GM13977 (cell line): Measurements from ENCODE around the gene HOXD1.

Experiments used
- DNase-seq: peaks from one replicate; pipeline ENCODE4 v3.0.0; 2012; ENCODE audit warnings: low spot score
- in situ Hi-C: fragments of 300-500 bp; cut with MboI; formaldehyde crosslinking; loops from one replicate; pipeline ENCODE4 v1.12.0; 2022; ENCODE audit warnings: low sequenced_read_pairs, low pct_unique_long_range_greater_than_20kb, mixed read lengths, inconsistent platforms; ENCODE audit not compliant: unreplicated experiment
- TF ChIP-seq, protein P1 (sequence below): IDR thresholded peaks from 2 replicates; pipeline ENCODE4 v1.5.1; 2012; ENCODE audit warnings: mild to moderate bottlenecking, control low read depth; ENCODE audit not compliant: insufficient read depth; ENCODE audit errors: extremely low read depth, missing control alignments

The HOXD1 gene

DNA sequence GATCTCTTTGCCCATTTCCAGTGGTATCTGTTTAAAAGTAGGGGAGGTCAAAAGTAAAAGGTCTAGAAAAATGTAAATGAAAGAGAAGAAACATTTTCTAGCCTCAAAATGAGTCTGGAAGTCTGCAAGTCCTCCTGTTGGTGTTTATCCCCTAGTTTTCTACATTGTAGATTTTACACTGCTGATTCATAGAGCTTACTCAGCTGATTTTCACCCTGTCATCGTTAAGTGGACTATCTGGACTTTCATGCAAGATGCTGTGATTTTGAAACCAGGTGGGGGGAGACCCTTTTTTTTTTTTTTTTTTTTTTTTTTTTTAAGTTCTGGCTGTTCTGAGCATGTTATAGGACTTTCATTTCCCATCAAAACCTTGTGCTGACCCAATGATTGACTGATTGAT is 21.1 kb upstream of the HOXD1 start:
- in situ Hi-C loops: no loop called here
- TF ChIP-seq, protein P1, sequence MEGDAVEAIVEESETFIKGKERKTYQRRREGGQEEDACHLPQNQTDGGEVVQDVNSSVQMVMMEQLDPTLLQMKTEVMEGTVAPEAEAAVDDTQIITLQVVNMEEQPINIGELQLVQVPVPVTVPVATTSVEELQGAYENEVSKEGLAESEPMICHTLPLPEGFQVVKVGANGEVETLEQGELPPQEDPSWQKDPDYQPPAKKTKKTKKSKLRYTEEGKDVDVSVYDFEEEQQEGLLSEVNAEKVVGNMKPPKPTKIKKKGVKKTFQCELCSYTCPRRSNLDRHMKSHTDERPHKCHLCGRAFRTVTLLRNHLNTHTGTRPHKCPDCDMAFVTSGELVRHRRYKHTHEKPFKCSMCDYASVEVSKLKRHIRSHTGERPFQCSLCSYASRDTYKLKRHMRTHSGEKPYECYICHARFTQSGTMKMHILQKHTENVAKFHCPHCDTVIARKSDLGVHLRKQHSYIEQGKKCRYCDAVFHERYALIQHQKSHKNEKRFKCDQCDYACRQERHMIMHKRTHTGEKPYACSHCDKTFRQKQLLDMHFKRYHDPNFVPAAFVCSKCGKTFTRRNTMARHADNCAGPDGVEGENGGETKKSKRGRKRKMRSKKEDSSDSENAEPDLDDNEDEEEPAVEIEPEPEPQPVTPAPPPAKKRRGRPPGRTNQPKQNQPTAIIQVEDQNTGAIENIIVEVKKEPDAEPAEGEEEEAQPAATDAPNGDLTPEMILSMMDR: no peak
- DNase-seq: no peak

GRCh38 chr2:176169181-176169580 is 19.3 kb upstream of the HOXD1 start:
- DNase-seq: no peak
- in situ Hi-C loops: no loop called here
- TF ChIP-seq, protein P1: no peak

GRCh38 chr2:176169711-176170110 is 18.8 kb upstream of the HOXD1 start:
- in situ Hi-C loops: no loop called here
- TF ChIP-seq, protein P1: no peak

DNA sequence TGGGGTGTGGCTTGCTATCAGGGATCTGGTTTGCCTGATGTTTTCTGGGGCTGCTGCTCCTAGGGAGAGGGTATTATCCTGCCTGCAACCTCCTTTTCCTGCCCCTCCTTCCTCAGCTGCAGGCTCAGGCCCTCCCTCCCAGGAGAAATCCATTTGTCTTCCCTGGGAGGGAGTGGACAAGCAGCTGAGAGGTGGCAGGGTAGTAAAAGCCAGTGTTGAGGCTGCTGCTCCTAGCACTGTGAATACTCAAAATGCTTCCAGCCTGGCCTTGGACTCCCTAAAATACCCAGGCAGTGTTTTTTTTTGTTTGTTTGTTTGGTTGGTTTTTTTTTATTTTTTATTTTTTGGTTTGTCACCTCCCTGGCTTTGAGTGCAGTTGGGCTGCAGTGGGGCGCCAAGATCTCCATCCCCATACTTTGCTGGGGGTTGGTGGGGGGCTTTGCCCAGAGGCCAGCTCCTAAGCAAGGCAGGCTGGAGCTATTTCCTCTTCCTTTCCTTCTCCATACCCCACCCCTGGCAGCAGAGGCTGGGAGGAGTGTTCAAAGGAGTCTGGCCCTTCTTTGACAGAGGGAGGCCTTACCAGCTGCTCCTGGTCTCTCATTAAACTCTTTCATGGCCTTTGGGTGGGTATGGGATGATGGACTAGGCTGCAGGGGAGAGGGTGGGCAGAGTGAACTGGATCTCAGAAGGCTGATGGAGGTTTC is 17.7 kb upstream of the HOXD1 start:
- TF ChIP-seq, protein P1: no peak
- in situ Hi-C loops: no loop called here
- no peak for DNase-seq

More at GRCh38 chr2:176169711-176170110, 18.8 kb upstream of the HOXD1 start:
- no peak for DNase-seq

- in situ Hi-C loops: no loop called here
- no peak for DNase-seq
- TF ChIP-seq, protein P1: no peak
Measured at GRCh38 chr2:176171351-176172006, 17.0 kb upstream of the HOXD1 start.

- in situ Hi-C loops: no loop called here
- no peak for DNase-seq
- TF ChIP-seq, protein P1: no peak
Measured at GRCh38 chr2:176172007-176172894, 16.2 kb upstream of the HOXD1 start.
